ENCODE data around the gene CEP128. TPM values are rescaled to one million over a fixed set of nuclear protein-coding genes. Genes with fewer than 3 reads are reported as not detected.

The CEP128 gene
- total RNA-seq, 1 donor from 2014 or later = 4.0 TPM

DNA sequence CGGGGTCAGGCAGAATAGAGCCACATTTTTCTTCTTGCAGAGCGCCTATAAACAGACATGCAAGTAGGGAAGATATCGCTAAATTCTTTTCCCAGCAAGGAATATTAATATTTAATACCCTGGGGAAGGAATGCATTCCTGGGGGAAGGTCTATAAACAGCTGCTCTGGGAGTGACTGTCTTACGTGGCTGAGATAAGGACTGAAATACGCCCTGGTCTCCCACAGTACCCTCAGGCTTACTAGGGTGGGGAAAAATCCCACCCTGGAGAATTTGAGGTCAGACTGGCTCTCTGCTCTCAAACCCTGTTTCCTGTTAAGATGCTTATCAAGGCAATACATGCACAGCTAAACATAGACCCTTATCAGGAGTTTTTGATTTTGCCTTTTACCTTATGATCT is 262.3 kb downstream of the CEP128 start:
- DNase-seq (ENCODE audit: low read depth in 2 of 2) = no peak

DNA sequence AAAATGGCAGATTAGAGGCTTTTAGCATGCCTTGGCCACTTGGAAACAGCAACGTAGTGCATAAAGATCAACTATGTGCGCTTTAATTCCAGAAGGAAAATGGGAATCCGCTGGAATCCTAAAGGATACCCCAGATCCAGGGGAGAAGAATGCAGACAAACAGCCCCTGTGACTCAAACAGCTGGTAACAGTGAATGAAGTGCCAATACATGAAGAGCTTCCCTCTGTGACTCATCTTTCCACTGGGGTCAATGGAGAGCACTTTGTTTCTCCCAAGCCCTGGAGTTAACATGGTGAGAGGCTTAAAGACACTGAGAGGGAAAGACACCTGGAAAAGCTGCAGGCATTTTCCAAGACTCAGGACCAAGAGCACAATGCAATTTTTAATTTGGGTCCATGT is 263.1 kb downstream of the CEP128 start:
- DNase-seq (ENCODE audit: low read depth in 2 of 2) = no peak

DNA sequence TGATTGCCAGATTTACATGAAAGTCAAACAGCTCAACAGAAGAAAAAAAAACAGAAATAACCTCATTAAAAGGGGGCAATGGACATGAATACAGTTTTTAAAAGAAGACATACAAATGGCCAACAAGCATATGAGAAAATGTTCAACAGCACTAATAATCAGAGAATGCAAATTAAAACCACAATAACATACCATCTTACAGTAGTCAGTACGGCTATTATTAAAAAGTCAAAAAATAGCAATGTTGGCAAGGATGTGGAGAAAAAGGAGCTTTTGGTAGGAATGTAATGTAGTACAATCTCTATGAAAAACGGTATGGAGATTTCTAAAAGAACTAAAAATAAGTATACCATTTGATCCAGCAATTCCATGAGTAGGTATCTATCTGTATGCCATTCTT is 272.1 kb downstream of the CEP128 start:
- DNase-seq (ENCODE audit: low read depth in 2 of 2) = no peak

DNA sequence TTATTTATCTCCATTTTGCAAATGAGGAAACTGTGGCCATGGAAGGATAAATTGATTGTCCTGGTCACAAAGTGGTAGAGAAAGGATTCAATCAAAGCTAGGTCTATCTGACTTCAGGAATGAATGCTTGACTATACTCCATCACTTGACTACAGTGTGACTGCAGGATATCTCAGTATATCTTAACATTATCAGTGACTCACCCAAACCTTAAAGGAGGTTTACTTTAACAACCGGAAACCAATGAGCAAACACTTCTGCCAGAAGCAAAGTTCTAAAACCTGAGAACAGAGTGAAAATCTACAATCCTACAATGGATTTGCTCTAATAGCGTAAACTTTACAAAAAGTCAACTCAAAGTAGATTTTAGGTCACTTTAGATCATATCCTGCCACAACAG is 277.0 kb downstream of the CEP128 start:
- peak in 1 of 2 donors; percentile 45 for DNase-seq (ENCODE audit: low read depth in 2 of 2)

DNA sequence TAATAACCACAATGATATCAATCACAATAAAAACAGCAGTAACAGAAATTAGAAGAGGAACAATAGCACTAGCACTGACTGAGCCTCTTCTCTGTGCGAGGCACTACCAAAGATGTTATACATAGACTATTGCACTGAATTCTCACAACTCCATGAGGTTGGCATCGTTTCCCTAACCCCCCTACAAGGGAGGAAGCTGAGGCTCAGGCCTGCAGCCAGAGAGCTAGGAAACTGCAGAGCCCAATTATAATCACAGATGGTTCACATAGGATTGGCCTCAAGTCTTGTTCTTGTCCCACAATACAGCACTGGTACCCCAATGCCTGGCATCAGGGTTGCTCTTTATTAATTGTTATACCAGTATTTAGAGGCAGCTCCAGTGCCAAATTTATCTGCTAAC is 278.0 kb downstream of the CEP128 start:
- DNase-seq (ENCODE audit: low read depth in 2 of 2) = no peak

DNA sequence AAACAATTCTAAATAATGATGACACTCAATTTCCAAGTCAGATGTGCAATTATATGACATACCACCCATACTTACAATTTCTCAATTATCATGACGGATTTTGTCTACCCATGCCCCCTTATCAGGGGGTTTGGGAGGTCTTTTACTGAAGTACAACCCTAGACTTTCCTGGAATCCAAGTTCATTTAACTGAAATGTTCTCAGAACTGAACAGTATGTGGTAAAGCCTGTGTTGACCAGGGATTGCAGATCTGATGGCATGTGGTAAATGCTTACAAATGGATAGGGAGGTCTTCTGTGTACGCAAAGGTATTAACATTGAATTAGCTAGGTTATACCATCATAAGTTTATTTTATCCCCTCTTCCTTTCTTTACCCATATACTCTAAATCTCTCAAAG is 281.8 kb downstream of the CEP128 start:
- no peak for DNase-seq (ENCODE audit: low read depth in 2 of 2)

DNA sequence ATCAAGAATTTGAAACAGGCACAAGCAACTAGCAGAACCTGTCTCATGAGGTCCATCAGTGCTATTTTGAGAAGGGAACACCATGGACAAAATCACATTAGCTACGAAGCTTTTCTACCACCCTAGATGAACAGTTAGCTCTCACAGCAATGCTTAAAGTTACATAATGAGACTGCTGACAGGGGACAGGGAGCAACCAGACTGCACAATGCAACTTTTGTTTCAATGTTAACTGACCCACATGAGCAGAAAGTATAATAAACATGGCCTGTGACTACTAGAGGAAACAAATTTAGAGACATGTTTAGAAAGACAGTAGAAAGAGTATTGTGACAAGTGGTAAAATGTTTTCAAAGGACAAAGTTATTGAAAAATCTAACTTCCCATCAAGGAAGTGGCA is 282.8 kb downstream of the CEP128 start:
- no peak for DNase-seq (ENCODE audit: low read depth in 2 of 2)

DNA sequence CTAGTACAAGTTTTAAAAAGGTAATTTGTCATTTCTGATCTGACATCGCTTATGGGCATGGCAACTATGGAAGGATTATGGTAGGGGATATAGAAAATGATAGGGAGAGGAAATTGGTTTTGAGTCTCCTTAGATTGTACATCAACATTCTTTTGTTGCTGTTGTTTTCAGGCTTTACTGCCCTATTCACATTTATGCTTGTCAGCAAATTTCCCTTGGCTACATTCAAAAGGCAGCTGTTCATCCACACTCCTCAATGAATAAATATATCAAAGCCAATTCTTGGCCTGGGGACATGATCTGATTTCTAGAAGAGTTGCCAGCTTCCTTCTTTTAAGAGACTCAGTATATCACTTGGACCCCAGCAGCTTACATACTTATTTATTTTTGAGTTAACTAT is 283.4 kb downstream of the CEP128 start:
- no peak for DNase-seq (ENCODE audit: low read depth in 2 of 2)

DNA sequence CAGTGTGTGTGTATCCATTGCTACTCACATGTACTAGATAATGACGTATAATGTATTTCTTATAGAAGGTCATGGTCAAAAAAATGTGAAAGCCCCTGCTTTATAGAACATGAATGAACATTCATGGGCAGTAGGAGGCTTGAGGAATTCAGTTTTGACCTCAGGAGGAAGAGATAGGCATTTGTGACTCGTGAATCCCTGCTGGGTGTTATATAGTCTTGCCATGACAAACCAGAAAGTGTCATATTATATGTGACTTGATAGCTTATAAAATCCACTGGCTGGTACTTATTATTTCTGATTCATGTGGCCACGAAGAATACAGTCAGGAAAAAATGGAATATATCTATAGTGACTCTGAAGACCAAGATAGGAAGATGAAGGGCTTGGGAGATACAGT is 287.6 kb downstream of the CEP128 start:
- DNase-seq (ENCODE audit: low read depth in 2 of 2) = no peak

DNA sequence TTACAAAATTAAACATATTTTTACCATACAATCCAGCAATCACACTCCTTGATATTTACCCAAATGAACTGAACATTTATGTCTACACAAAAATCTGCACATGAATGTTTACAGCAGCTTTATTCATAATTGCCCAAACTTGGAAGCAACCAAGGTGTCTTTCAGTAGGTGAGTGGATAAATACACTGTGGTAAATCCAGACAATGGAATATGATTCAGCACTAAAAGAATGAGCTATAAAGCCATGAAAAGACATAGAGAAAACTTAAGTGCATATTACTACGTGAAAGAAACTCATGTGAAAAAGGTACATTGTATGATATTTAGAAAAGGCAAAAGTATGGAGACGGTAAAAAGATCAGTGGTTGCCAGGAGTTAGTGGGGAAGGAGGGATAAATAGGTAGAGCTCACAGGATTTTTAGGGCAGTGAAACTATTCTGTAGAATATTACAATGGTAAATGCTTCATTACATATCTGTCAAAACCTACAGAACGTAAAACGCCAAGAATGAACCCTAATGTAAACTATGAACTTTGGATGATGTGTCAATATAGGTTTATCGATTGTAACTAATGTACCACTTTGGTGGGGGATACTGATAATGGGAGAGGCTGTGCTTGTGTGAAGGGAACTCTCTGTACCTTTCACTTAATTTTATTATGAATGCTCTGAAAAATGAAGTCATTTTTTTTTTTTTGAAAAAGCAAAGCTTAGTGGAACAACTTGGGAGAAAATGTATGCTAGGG is 295.7 kb downstream of the CEP128 start:
- no peak for DNase-seq (ENCODE audit: low read depth in 2 of 2)

DNA sequence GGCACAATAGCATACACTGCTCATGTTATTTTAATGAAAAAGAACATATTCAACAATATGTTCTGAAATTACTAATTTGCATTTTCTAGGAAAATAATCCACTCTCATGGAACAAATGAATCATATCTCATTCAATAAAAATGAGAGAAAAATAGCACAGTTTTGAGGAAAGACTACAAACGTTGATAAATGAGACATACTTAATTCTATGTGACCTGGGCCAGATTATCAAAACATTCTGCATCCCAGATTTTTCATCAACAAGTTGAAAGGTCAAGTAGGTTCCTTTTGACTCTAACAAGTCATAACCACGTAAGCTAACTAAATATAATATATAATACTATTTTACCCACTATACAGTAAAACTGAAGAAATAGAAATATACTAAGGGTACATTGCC is 296.7 kb downstream of the CEP128 start:
- peak in 1 of 2 donors; percentile 63 for DNase-seq (ENCODE audit: low read depth in 2 of 2)

DNA sequence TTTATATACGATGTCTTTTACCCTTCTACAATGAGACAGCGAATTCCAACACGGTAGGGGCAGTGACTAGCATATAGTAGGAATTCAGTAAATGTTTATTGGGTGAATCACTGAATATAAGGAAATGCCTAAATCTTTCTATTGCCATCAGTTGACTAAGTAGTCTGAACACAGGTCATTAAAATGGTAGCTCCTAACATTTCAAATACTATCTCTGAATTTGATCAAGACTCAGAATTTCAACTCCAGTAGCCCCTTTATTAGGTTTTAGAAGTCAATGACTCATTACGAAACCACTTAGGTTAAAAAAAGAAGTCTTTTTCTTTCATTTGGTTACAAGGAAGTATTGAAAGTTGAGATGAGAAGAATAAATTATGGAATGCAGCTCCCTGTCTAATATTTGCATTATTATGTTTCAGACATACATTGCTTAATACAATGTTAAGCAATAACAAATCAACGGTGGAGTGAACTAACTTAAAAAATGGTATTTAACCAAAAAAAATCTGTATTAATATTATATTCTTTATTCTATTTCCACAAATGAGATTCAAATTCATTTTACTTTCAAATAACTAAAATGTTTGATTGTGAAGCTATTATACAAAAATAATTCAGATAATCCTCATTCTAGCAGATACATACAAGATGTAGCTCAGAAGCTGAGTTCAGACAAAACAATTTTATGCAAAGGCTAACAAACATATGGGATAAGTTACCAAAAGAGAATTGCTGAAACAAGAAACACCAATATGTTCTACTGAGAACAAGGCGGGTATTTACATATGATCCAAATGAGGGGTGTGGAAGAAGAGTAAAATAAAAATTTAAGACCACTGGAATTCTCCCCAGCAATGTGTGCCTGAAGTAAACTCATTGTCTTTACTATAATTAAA is 302.7 kb downstream of the CEP128 start:
- DNase-seq (ENCODE audit: low read depth in 2 of 2) = peak; percentile 49 to 77

DNA sequence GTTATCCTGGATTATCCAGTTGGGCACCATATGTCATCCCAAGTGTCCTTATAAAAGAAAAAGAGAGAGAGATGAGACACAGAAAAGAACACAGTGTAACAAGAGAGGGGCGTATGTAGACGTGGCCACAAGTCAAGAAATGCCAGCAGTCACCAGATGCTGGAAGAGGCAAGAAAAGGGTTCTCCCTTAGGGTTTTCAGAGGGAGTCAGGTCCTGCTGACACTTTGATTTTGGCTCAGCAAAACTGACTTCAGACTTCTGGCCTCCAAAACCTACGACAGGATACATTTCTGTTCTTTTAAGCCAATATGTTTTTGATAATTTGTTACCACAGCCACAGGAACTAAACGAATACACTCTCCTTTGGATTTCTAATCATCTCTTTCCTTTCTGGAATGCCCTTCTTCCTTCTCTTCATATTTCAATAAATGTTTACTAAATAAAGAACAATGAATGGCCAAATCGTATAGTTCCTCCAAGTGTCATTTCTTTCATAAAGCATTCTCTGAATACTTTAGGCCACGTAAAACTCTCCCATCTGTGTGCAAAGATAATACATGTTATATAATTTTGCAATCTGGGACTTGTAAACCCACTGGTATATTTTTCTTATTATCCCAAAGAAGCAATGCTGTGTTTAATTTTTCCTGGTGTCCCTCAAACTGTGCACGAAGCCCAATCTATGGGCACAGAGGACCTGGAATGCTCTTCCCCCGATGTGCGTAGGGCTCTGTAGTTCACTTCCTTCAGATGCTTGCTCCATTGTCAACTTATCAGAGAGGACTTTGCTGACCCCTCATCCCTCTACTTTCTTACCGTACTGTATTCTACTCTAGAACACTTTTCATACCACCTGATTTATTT is 303.6 kb downstream of the CEP128 start:
- peak in 1 of 2 donors; percentile 7 for DNase-seq (ENCODE audit: low read depth in 2 of 2)

DNA sequence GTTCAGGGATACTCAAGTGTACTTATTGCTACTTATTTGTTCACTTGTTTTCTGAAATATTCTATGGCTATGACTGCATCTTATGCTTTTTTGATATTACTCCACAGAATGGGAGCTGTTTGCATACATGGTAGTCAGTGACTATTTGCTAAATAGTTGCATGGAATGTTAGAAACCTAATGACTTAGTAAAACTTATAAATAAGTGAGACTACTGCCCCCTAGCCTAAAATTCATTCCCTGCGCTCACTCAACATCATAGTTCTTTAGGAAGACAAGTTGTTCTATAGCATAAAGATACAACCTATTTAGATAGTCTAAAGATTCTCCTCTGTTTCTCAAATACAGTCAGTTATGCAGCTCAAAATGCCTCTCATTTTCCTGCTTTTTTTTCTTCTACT is 305.5 kb downstream of the CEP128 start:
- DNase-seq (ENCODE audit: low read depth in 2 of 2) = peak in 1 of 2 donors; percentile 13

DNA sequence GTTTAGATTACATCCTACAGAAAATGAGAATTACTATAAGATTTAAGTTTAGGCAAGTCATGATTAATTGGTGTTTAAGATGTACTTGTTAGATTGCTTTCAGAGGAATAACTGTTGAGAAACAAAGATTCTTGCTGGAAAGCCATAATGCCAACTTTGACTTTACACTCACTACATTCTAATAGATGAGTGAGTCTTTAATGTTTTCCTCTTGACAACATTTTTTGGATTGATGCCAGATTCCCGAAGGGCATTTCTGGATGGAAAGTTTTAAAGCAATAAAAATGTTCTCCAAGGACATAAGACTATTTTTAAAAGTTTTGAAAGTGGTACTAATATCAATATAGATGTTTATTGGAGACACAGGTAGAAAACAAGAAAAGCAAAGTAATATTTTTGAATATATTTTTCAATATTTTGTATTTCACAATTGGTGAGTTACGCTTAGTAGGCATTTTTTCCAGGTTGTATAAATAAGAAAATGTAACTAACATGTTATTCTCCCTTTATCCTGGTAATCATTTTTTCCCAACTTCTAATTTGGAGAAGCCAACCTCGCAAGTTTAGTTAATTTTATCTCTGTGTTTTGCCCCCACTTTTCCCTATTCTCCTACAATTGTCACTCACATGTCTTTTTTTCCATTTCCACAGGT is 307.3 kb downstream of the CEP128 start:
- peak; percentile 23 to 68 for DNase-seq (ENCODE audit: low read depth in 2 of 2)

DNA sequence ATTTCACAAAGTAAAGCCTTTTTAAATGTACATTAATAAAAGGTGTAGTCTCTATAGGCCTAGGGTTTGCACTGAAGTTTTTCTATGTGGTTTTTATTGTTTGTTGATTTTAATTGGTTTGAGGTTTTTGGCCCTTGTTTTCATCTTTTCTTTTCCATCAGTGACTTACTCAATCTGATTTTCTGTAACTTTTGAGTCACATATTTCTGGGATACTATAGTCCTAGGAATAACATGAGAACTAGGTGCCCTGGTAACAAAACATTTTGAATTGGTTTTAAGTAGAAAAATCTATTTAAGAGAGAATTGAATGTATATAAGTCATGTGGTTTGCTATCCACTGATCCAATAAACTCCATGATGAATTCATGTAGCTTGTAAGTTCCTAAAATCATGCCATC is 311.9 kb downstream of the CEP128 start:
- no peak for DNase-seq (ENCODE audit: low read depth in 2 of 2)

DNA sequence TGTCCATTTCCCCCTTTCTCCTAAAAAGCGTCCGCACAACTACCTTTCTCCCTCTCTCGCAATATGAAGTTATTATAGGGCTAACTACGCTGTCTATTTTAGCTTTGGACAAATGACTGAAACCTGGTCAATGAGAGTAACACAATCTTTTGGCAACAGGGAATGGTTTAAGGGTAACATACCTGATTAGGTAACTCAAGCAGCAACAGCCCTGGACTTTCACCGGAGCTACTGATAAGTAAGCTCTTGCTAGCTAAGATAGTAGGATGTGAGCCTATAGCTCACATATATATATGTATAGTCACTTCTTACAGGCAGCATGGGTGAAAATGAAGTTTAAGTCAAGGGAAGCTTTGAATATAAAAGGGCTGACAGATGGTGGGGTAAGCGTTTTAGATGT is 313.0 kb downstream of the CEP128 start:
- DNase-seq (ENCODE audit: low read depth in 2 of 2) = no peak

DNA sequence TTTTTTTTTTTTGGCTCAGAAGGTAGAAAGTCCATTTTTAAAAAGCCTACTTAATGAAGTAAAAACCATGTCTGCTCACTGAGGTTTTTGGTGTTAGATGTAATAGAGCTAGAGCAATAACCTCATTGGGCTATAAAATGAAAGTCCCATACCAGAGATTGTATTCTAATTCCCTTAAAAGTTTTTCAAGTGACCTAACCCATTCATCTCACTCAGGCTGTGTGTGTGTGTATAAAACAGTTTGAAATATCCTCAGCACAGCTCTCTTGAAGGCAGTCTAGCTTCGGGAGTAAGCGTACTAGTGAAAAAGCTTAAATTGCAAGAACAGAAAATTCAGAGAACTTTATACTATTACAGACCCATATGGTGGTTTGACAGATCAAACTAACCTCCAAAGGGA is 313.8 kb downstream of the CEP128 start:
- no peak for DNase-seq (ENCODE audit: low read depth in 2 of 2)

DNA sequence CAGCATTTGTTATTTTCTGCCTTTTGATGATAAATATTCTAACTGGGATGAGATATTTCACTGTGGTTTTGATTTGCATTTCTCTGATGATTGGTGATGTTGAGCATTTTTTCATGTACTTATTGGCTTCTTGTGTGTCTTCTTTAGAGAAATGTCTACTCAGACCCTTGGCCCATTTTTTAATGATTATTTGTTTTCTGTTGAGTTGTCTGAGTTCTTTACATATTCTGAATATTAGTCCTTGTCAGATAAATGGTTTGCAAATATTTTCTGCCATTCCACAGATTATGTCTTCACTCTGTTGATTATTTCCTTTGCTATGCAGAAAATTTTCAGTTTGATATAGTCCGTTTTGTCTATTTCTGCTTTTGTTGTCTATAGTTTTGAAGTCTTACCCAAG is 317.0 kb downstream of the CEP128 start:
- no peak for DNase-seq (ENCODE audit: low read depth in 2 of 2)

DNA sequence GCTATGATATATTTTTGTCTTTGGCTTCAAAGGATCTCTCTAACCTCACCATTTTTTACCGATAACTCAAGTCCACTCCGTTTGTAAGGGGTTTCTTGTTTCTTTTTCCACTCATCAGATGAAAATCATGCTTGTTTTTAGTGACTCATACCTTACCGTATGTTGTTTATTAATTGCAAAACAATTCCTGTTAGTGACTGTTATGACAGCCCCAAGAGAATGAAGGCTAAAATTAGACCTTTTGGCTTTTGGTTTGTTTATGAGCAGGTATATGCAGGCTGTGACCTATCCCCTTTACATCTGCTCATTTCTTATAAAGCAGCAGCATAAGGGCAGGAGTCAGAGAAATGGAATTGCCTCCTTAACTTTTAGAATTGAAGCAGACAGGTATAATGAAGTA is 319.8 kb downstream of the CEP128 start:
- DNase-seq (ENCODE audit: low read depth in 2 of 2) = peak; percentile 63 to 85

DNA sequence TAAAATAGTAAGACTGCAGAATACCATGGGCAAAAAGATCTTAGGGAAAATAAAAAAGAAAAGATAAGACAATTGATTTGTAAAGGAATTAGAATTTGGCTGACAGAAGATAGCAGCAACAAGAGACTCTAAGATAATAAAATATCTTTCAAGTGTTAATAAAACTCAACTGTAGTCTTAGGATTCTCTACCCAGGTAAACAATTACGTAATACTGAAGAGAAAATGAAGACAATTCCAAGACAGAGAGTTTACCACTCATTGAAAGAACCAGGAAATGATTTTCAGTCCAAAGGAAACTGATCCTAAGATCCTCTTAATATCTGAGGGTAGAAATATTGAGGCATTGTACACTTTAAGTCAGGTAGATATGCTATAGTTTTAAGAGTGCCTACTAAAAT is 321.1 kb downstream of the CEP128 start:
- no peak for DNase-seq (ENCODE audit: low read depth in 2 of 2)

All from dermis microvascular lymphatic vessel endothelial cell (primary cell).